HG02759 (cell line): Measurements from ENCODE around the gene MC3R.

ENCODE experiments used
- ATAC-seq: cut with Tn5 transposase; IDR thresholded peaks from one replicate; pipeline ENCODE4 v1.9.1; 2021; ENCODE audit warnings: mild to moderate bottlenecking, moderate library complexity; ENCODE audit not compliant: unreplicated experiment

MC3R gene

GRCh38 chr20:56249244-56249955, 868 bp downstream of the MC3R start:
- ATAC-seq = no peak

GRCh38 chr20:56249956-56250355, 1.4 kb downstream of the MC3R start:
- ATAC-seq = no peak

DNA sequence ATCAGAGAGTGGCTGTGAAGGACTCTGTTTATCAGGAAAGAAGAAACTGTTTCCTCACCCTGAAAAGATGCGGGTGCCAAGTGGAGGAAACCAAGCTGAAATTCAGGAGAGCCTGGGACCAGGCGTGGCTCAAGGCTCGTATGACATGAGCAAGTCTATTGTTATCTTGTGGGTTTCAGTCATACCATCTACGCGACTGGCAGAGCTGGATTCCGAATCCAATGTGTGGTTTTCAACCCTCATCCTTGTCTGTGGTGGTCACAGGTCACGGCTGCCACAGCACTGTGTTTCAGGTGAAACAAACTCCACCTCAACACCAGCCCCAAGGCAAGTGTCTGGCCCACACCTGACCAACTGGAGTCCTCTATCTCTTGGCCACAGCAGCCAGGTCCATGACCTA, 9.1 kb downstream of the MC3R start:
- no peak for ATAC-seq

- ATAC-seq = no peak
Observed at GRCh38 chr20:56259948-56260347, 11.4 kb downstream of the MC3R start.

- ATAC-seq = no peak
Observed at GRCh38 chr20:56268536-56268935, 20.0 kb downstream of the MC3R start.

DNA sequence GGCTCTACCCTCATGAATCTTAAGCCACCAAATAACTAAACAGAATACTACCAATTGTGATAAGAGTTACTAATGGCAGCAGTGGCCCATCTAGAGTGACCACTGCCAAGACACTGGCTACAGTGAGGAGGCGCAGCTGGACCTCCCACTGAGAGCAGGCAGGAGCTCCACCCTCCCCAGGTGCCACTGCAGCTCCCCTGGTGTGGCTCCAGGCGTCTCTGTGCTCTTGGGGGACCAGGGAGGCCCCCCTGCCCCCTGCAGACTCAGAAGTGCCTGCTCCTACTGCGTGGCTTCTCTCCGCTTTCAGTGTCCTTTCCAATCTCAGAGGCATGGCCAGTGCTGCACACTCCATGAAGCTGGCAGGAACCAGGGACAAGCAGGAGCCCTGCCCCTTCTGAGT, 23.4 kb downstream of the MC3R start:
- no peak for ATAC-seq

GRCh38 chr20:56273491-56273890, 25.0 kb downstream of the MC3R start:
- no peak for ATAC-seq

DNA sequence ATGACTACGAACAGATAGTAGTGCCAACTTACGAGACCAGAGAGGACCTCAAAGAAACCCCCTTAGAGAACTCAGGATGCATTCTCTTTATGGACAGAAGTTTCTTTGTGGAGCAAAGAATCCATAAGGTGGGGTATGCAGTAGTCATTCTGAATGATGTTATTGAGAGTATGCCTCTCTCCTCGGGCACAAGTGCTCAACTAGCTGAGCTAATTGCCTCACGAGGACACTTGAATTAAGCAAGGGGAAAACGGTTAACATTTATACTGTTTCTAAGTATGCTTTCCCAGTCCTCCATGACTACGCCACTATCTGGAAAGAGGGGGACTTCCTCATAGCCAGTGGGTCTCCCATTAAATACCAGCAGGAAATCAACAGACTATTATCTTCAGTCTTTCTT, 25.6 kb downstream of the MC3R start:
- ATAC-seq = no peak

GRCh38 chr20:56278196-56278595, 29.7 kb downstream of the MC3R start:
- no peak for ATAC-seq

DNA sequence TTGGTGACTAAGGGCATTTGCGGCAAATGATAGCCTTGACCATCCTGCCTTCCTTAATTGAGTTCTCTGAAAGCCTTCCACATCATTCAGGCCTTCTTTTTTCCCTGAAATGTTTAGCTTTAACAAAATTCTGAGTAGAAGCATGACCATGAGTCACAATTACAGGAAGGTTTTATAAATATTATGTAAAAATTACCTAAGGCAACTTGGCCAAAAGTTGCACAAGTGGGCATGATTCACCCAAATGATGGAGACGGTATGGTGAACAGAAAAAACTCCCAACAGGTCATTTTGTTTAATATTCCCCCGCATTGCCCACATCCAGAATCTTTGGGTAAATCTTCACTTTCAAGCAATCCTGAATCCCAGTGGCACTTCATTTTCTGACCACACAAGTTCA, 37.0 kb downstream of the MC3R start:
- ATAC-seq = no peak

DNA sequence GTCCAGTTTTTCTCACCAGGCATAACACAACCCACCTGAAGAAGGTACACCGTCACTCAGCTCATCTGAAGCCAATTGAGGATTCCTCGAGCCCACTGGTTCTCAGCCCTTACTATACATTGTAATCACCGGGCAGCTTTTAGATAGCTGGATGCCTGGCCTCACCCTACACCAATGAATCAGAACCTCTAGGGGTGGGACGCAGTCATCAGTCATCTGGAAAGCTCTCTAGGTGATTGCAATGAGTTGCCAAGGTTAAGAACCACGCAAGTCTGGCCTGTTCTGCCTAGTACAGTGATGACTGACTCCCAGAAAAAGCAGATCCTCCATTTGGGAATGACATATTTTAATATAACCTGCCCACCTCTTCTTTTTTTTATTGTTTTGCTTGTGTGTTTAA, 41.1 kb downstream of the MC3R start:
- no peak for ATAC-seq

GRCh38 chr20:56299362-56299761, 50.8 kb downstream of the MC3R start:
- ATAC-seq = no peak
